VCaP (cell line): ENCODE results near the gene CD164.
"Not testable (repeated sequence)": the region's sequence is repeated elsewhere in the genome, so short reads cannot be mapped to it uniquely, and the experiment has no call there.

Experiments
- H3K27ac ChIP-seq: fragments of 450-650 bp; 2 replicates; pipeline ENCODE4 v1.5.1; 2017
- CTCF ChIP-seq: fragments of 450-650 bp; conservative IDR thresholded peaks from 2 replicates; pipeline ENCODE4 v1.5.1; 2017; ENCODE audit warnings: mild to moderate bottlenecking, moderate library complexity

Gene CD164

GRCh38 chr6:109374326-109374892 is 7.9 kb downstream of the CD164 start:
- H3K27ac ChIP-seq: peak overlapping the region; percentile 41
- TF ChIP-seq CTCF: no peak

GRCh38 chr6:109373762-109374161 is 8.5 kb downstream of the CD164 start:
- no peak for TF ChIP-seq CTCF
- H3K27ac ChIP-seq: peak overlapping the region; percentile 41

- H3K27ac ChIP-seq: peak overlapping the region; percentile 41
- no peak for TF ChIP-seq CTCF
Observed at GRCh38 chr6:109373331-109373730, 8.9 kb downstream of the CD164 start.

- no peak overlapping the region for H3K27ac ChIP-seq
- no peak for TF ChIP-seq CTCF
Observed at GRCh38 chr6:109372130-109372529, 10.1 kb downstream of the CD164 start.

- TF ChIP-seq CTCF: no peak
Observed at GRCh38 chr6:109370792-109371191, 11.5 kb downstream of the CD164 start.

GRCh38 chr6:109370336-109370735 is 11.9 kb downstream of the CD164 start:
- TF ChIP-seq CTCF: no peak
- no peak overlapping the region; the same call in 1 of the 2 replicates for H3K27ac ChIP-seq

More at GRCh38 chr6:109370792-109371191, 11.5 kb downstream of the CD164 start:
- H3K27ac ChIP-seq: peak overlapping the region; percentile 22; the same call in 1 of the 2 replicates

GRCh38 chr6:109369728-109370127 is 12.5 kb downstream of the CD164 start:
- TF ChIP-seq CTCF: no peak
- no peak overlapping the region for H3K27ac ChIP-seq

- not testable (repeated sequence) for H3K27ac ChIP-seq
Observed at GRCh38 chr6:109364382-109365078, 17.7 kb downstream of the CD164 start.
